Stimulated activated effector memory CD8-positive, alpha-beta T cell treated with anti-CD3 and anti-CD28 coated beads, Interleukin-12 subunit alpha, Interleukin-12 subunit beta, amount 100 ng/mL, for 72 hours (primary cell): ENCODE data around the gene CARS1.

Experiments
- ATAC-seq: fragments of 150-1000 bp; cut with Tn5 transposase; 2 replicates; pipeline ENCODE4 v1.10.0; 2021
- DNase-seq, 2 donors: peaks; one replicate each; pipeline ENCODE4 v3.0.0; 2021 to 2022; ENCODE audit warnings: low spot score in 2 of 2
- H3K27ac Mint-ChIP-seq: one replicate; pipeline ENCODE4 v1.8.0; 2022; ENCODE audit warnings: mild to moderate bottlenecking, mixed read lengths
- H3K36me3 Mint-ChIP-seq: one replicate; pipeline ENCODE4 v1.8.0; 2022; ENCODE audit warnings: mild to moderate bottlenecking, mixed read lengths
- H3K4me1 Mint-ChIP-seq: one replicate; pipeline ENCODE4 v1.8.0; 2022; ENCODE audit warnings: mixed read lengths
- H3K4me3 Mint-ChIP-seq: one replicate; pipeline ENCODE4 v1.8.0; 2022; ENCODE audit warnings: mild to moderate bottlenecking, mixed read lengths
- H3K9me3 Mint-ChIP-seq: one replicate; pipeline ENCODE4 v1.8.0; 2022; ENCODE audit warnings: mixed read lengths

Gene CARS1

DNA sequence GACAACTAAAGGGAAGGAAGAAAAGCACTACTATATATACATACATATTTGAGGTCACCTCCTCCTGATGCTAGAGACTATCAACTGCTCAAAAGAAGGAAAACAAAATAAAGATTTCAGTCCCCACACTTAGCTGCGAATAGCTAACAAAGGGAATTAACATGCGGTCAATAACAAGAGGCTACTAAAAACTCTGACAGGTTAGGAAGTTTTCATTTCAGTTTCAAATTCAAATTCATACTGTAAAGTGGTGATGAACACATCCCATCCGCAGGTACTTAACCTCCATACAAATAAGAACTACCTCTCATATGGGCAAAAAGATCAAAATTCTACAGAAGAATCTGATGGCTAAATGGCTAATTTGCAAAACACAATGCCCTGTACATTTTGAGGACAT lies 67.7 kb downstream of the CARS1 start:
- peaks cover 35% of the 10 kb centered on the region for H3K4me1 Mint-ChIP-seq
- DNase-seq = no peak
- H3K27ac Mint-ChIP-seq = peak overlapping the region; percentile 89
- ATAC-seq = no peak
- peak overlapping the region; percentile 87 for H3K4me3 Mint-ChIP-seq
- H3K9me3 Mint-ChIP-seq = no peaks in the 10 kb centered on the region
- H3K36me3 Mint-ChIP-seq = peaks cover 85% of the 10 kb centered on the region

DNA sequence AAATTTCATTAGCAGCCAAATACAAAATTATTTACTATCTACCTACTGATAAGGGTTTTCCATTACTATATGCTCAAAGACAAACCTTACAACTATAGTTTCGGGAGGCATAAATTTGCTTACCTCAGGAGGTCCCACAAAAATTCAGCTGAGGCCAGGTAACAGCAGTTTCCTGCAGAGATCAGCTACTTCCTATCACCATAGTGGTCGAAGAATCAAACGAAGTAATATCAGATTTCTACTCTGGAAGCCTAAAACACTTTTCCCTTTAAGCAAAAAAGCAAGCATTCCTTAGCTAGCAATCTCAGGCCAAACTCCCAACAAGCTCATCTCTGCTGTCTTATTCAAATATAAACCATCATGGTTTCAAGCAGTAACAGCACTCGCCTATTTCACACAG lies 68.2 kb downstream of the CARS1 start:
- H3K9me3 Mint-ChIP-seq = no peaks in the 10 kb centered on the region
- ATAC-seq (no peak), DNase-seq (no peak)
- peak overlapping the region; percentile 89 for H3K27ac Mint-ChIP-seq
- H3K36me3 Mint-ChIP-seq = peaks cover 90% of the 10 kb centered on the region
- H3K4me3 Mint-ChIP-seq = peak overlapping the region; percentile 87
- H3K4me1 Mint-ChIP-seq = peaks cover 39% of the 10 kb centered on the region

DNA sequence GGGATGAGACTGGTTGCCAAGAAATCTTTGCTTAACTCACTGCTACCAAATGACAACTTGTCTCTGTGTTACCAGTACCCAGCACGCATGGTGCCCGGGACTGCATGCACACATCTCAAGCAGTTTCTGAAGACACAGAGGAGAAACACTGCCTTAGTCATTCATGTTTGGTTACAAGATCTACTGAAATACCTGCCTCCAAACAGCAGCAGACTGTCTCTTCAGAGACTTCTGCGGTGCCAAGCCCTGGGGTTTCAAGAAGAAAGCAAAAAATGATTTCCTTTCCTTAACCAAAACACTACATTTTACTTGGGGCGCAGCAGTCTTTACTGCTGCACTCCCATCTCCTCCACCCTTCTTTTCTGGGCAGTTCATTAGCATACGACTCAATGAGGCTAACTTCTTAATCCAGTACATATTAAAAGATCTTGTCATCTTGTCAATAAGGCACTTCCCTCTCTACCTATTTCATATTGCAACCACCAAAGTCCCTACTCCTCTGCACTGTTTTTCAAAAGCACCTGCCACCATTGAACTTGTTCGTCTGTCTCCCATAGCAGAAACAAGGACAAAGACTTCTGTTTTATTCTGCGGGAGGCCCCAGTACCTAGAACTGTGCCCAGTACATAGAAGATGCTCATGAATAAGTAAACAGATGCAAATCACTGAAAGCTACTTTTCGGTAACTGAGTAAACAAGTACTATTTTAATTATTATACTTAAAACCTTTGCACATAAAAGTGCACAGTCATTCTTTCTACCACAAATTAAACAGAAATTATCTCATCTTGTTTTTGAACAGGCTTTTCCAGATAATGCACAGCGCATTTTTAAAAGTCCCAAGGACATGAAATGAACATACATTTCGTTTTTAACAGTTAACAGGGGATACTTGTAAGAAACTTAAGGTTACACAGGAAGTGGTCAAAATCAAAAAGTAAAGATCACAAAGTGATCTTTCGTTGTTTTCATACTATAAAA lies 69.1 kb downstream of the CARS1 start:
- peak in 1 of 2 donors; percentile 62 for DNase-seq
- Mint-ChIP-seq H3K36me3 (peaks cover 99% of the 10 kb centered on the region), H3K9me3 (no peaks in the 10 kb centered on the region), H3K27ac (peak overlapping the region; percentile 89), H3K4me1 (peaks cover 47% of the 10 kb centered on the region), H3K4me3 (peak overlapping the region; percentile 87)
- ATAC-seq = peak; percentile 27

DNA sequence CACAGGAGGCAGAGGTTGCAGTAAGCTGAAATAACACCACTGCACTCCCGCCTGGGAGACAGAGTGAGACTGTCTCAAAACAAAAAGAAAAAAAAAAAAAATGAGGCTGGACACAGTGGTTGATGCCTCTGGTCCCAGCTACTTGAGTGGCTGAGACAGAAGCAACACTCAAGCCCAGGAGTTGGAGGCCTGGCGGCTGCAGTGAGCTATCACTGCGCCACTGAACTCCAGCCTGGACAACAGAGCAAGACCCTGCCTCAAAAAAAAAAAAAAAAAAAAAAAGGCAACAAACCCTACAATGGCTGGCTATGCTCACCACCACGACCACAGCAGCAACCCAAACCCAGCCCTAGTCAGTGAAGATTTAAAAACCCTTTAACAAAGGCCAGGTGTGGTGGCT lies 73.3 kb downstream of the CARS1 start:
- H3K9me3 Mint-ChIP-seq = no peaks in the 10 kb centered on the region
- DNase-seq (no peak), ATAC-seq (no peak)
- peak overlapping the region; percentile 87 for H3K27ac Mint-ChIP-seq
- H3K4me1 Mint-ChIP-seq = peaks cover 45% of the 10 kb centered on the region
- H3K4me3 Mint-ChIP-seq = peak overlapping the region; percentile 18
- H3K36me3 Mint-ChIP-seq = peaks cover 99% of the 10 kb centered on the region

DNA sequence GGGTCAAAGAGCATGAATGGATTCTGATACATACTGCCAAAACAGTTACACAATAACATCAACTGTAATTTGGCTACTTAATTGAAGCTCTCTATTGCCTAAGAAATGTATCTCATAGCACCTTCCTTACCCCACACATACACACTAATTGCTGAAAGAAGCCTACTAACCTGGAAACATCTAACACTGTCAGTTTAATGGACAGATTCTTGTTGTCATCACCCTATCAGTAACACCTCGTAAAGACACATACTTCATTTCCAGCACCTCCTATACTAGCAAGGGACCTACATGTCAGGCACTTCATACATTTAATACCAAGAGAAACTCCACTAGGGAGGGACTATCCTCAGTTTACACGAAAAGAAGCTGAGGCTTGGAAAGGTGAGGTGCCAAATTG lies 75.0 kb downstream of the CARS1 start:
- Mint-ChIP-seq H3K4me1 (peaks cover 44% of the 10 kb centered on the region), H3K9me3 (no peaks in the 10 kb centered on the region), H3K36me3 (peaks cover 99% of the 10 kb centered on the region), H3K27ac (peak overlapping the region; percentile 87), H3K4me3 (peak overlapping the region; percentile 11)
- DNase-seq (no peak), ATAC-seq (no peak)

DNA sequence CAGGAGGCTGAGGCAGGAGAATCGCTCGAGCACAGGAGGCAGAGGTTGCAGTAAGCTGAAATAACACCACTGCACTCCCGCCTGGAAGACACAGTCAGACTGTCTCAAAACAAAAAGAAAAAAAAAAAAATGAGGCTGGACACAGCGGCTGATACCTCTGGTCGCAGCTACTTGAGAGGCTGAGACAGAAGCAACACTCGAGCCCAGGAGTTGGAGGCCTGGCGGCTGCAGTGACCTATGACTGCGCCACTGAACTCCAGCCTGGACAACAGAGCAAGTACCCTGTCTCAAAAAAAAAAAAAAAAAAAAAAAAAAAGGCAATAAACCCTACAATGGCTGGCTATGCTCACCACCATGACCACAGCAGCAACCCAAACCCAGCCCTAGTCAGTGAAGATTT lies 76.1 kb downstream of the CARS1 start:
- no peaks in the 10 kb centered on the region for H3K9me3 Mint-ChIP-seq
- peaks cover 99% of the 10 kb centered on the region for H3K36me3 Mint-ChIP-seq
- no peak for ATAC-seq
- peaks cover 54% of the 10 kb centered on the region for H3K4me1 Mint-ChIP-seq
- no peak overlapping the region for H3K27ac Mint-ChIP-seq
- no peak for DNase-seq
- no peak overlapping the region for H3K4me3 Mint-ChIP-seq

DNA sequence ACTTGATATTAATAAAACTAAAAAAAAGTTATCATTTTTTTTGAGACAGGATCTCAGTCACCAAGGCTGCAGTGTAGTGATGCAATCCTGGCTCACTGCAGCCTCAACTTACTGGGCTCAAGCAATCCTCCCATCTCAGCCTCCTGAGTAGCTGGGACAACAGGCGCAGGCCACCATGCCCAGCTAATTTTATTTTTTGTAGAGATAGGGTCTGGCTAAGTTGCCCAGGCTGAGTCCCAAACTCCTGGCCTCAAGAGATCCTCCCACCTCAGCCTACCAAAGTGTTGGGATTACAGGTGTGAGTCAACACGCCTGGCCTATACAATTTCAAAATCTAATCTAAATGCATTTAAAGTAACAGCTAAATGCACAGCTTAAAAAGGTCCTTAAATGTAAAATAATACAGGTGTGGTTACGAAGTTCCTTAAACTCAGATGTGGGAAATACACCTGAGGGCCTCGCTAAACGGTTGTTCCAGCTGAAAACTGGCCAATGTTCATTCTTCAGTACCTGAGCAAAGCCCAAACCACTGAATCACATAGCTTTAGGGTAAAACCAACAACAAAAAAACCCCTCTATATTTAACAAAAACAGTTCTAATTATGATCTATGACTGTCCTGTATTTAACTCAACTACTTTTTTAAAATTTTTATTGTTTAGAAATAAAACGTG lies 76.9 kb downstream of the CARS1 start:
- Mint-ChIP-seq H3K27ac (no peak overlapping the region), H3K36me3 (peaks cover 99% of the 10 kb centered on the region)

DNA sequence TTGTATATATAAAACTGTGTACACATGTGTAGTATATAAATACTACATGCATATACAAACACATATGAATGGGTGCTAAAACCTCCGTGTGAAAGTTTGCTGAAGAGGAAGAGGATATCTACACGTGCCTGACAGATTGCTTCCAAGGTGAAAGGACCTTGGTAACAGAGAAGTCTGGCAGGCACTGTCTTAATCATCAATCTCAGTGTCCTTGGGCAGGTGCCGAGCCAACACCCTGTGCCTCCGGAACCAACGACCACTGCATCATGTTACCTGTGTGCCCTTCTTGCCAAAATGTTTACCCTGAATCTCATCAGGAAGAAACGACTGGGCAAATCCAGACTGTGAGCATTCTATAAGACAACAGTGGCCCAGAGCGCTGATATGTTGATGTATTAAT lies 80.1 kb downstream of the CARS1 start:
- Mint-ChIP-seq H3K27ac (peak overlapping the region; percentile 78), H3K36me3 (peaks cover 99% of the 10 kb centered on the region), H3K4me3 (no peak overlapping the region)

More for the DNA sequence above, 76.9 kb downstream of the CARS1 start:
- DNase-seq (no peak), ATAC-seq (no peak)
- H3K4me3 Mint-ChIP-seq = no peak overlapping the region
- H3K4me1 Mint-ChIP-seq = peaks cover 54% of the 10 kb centered on the region
- H3K9me3 Mint-ChIP-seq = no peaks in the 10 kb centered on the region

DNA sequence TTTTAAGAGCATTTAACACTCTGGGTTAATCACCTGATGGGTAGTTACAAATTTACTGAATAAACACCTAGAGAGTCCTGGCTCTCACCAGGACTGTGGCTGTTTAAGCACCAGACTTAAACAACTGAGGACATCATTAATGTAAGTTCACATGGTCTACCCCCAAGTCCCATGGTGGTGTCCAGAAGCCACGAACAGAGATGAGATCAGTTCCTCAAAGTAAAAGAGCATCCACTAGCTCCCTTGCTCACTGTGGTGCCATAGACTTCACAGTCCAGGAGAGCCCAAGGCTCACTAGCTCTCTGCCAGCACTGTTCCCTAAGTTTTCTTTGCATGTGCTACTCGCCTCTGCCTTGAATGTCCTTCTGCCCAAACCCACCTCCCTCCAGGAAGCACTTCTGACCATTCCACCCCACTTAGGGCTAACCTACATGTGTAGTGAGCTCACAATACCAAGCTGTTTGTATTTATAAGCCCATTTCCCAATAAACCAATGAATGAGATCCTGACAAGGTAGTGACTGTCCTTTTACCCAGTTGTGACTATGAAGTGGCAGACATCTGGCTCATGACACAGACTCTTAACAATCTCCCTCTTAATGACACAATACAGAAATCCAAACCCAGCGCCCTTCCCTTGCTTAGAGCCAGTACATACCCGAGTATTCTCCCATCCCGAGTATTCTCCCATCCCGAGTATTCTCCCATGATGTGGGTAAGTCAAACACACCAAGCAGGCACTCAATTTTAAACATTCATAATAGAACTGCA lies 80.7 kb downstream of the CARS1 start:
- DNase-seq (no peak), ATAC-seq (no peak)
- Mint-ChIP-seq H3K9me3 (no peaks in the 10 kb centered on the region), H3K4me1 (peaks cover 34% of the 10 kb centered on the region), H3K36me3 (peaks cover 99% of the 10 kb centered on the region), H3K27ac (peak overlapping the region; percentile 78), H3K4me3 (no peak overlapping the region)

More for the DNA sequence above, 80.1 kb downstream of the CARS1 start:
- no peak for ATAC-seq
- H3K4me1 Mint-ChIP-seq = peaks cover 40% of the 10 kb centered on the region
- H3K9me3 Mint-ChIP-seq = no peaks in the 10 kb centered on the region
- no peak for DNase-seq

DNA sequence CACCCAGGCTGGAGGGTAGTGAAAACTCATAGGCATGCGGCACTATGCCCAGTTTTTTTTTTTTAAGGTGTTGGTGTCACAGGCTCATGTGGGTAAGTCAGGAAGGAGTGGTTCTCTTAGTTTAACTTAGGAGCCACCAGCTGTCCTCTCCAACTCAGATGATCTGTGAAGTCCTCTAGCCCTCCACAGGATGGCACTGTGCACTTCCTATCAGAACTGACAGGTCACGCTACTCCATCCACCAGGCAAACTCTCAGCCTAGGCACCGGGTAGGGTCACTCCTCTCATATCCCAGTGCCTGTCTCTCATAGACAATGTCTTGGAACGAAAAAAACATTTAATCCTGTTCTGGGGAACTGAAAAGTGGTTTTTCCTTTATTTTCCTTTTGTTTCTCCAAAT lies 81.6 kb downstream of the CARS1 start:
- Mint-ChIP-seq H3K27ac (no peak overlapping the region), H3K4me3 (no peak overlapping the region), H3K9me3 (no peaks in the 10 kb centered on the region), H3K4me1 (peaks cover 39% of the 10 kb centered on the region), H3K36me3 (peaks cover 100% of the 10 kb centered on the region)
- ATAC-seq (peak; percentile 89), DNase-seq (no peak)

DNA sequence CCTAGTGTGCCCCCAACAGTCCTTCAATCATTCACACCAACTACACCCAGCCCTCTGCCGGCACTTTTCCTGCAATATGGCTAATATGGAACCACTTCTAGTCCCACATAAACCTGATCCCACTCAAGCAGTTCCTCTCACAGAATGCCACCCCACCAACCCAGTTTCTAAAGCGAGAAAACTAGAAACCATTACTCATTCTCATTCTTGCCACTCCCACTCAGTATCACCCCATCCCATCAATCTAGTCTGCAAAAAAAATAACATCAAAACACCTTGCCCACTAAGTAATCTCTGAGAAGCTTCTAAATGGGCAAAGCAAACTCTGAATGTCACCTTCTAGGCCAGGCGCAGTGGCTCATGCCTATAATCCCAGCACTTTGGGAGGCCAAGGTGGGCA lies 83.0 kb downstream of the CARS1 start:
- no peak overlapping the region for H3K4me3 Mint-ChIP-seq
- peak; percentile 57 for ATAC-seq
- H3K27ac Mint-ChIP-seq = peak overlapping the region; percentile 41

DNA sequence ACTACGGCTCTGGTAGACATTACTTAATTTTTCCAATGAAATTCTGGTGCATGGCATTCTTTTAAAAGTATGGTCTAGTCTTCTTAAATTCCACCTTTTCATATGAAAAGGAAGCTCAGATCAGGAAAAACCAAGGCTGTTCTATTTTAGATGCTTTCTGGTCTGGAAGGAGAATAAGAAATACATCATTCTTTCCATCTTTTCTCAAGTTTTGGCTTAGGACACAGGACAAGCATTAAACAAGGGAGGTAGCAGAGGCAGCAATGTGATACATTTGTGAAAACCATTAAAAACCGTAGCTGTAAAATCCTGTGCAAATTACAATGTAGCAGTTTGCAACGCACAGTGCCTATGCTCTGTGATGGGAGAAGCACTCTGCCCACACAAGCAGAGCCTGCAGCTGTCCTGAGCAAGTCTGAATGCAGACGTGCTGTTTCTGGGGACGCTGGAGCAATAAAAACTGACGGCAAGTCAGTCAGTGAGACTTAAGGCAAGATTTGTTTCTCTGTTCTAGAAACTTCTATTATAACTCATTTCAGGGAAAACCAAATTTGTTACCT lies 88.8 kb downstream of the CARS1 start:
- Mint-ChIP-seq H3K27ac (peak overlapping the region; percentile 56), H3K36me3 (peaks cover 100% of the 10 kb centered on the region)

More for the DNA sequence above, 83.0 kb downstream of the CARS1 start:
- no peaks in the 10 kb centered on the region for H3K9me3 Mint-ChIP-seq
- peaks cover 100% of the 10 kb centered on the region for H3K36me3 Mint-ChIP-seq
- DNase-seq = no peak
- H3K4me1 Mint-ChIP-seq = peaks cover 39% of the 10 kb centered on the region

DNA sequence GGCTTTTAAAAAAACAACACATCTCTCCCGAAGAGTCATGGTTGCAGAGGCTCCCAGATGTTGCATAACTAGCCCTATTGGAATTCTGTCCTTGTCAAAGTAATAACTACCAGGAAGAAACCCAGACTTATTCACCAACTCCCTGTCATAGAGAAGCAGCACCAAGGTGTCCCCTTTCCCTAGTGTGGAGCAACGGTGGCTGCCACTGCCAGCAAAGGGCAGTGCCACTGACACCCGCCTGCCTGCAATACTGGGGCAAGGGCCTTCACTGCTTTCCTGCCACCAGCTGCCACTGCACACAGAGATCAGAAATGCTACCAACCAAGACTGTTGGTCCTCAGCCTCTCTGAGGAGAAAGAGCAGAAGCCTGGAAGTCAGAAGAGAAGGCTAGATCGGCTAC lies 92.4 kb downstream of the CARS1 start:
- Mint-ChIP-seq H3K36me3 (peaks cover 100% of the 10 kb centered on the region), H3K4me1 (peaks cover 35% of the 10 kb centered on the region), H3K9me3 (no peaks in the 10 kb centered on the region), H3K27ac (no peak overlapping the region), H3K4me3 (no peak overlapping the region)
- DNase-seq (no peak), ATAC-seq (no peak)

More for the DNA sequence above, 88.8 kb downstream of the CARS1 start:
- DNase-seq (no peak), ATAC-seq (no peak)
- peaks cover 28% of the 10 kb centered on the region for H3K4me1 Mint-ChIP-seq
- no peaks in the 10 kb centered on the region for H3K9me3 Mint-ChIP-seq
- no peak overlapping the region for H3K4me3 Mint-ChIP-seq

DNA sequence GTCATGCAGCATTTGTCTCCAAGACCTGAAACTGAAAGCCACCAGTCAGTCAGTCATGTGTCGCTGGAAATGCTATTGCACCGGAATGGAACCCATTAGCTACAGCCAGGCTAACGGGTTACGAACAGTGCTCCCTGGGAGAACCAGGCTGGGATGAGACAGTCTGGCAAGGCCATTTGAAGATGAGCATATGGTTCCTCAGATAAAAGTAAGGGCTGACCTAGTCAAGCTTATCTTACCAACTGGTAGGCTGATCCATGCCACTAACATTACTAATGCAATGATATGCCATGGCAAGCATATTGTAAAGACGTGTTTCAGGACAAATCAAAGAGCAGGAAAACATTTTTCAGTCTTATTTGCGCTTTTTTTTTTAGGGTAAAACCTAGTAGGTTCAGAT lies 93.5 kb downstream of the CARS1 start:
- Mint-ChIP-seq H3K4me3 (no peak overlapping the region), H3K27ac (peak overlapping the region; percentile 81), H3K9me3 (no peaks in the 10 kb centered on the region), H3K4me1 (peaks cover 35% of the 10 kb centered on the region), H3K36me3 (peaks cover 100% of the 10 kb centered on the region)
- DNase-seq (no peak), ATAC-seq (no peak)
